Activated CD4-positive, alpha-beta T cell treated with anti-CD3 and anti-CD28 coated beads, Interleukin-2, Interleukin-6, amounts not matched to agents 100 ng/mL and 50 ng/mL, durations not matched to agents 16 hours and 8 hours (primary cell): ENCODE measurements around the gene ZNF747.
"Not testable (repeated sequence)": the region's sequence is repeated elsewhere in the genome, so short reads cannot be mapped to it uniquely, and the experiment has no call there.

Source experiments
- DNase-seq: peaks from one replicate; pipeline ENCODE4 v3.0.0-alpha.2; 2020

The ZNF747 gene

GRCh38 chr16:30532285-30533145 is 2.1 kb downstream of the ZNF747 start:
- no peak for DNase-seq

- DNase-seq, result no peak
These were observed 4.3 kb downstream of the ZNF747 start for GRCh38 chr16:30530163-30531037.

- no peak for DNase-seq
These were observed 5.7 kb downstream of the ZNF747 start for GRCh38 chr16:30528799-30529457.

GRCh38 chr16:30527635-30528178 is 7.0 kb downstream of the ZNF747 start:
- no peak for DNase-seq

GRCh38 chr16:30526823-30527634 is 7.6 kb downstream of the ZNF747 start:
- peak; percentile 98 for DNase-seq

GRCh38 chr16:30526137-30526822 is 8.4 kb downstream of the ZNF747 start, which contains the start of gene ZNF768:
Gene ZNF768 (minus strand): TSS chr16:30526566. CDS start chr16:30526413, 153 bp downstream.
- DNase-seq, result no peak

GRCh38 chr16:30525844-30526136 is 8.9 kb downstream of the ZNF747 start:
- DNase-seq, result no peak

GRCh38 chr16:30524575-30525568 is 9.8 kb downstream of the ZNF747 start:
- no peak for DNase-seq

- no peak for DNase-seq
These were observed 10.7 kb downstream of the ZNF747 start for GRCh38 chr16:30523768-30524574.

GRCh38 chr16:30522702-30523463 is 11.8 kb downstream of the ZNF747 start:
- not testable (repeated sequence) for DNase-seq

GRCh38 chr16:30521873-30522641 is 12.6 kb downstream of the ZNF747 start:
- DNase-seq, result no peak

- no peak for DNase-seq
These were observed 13.2 kb downstream of the ZNF747 start for GRCh38 chr16:30521476-30521872.

- DNase-seq, result no peak
These were observed 15.3 kb downstream of the ZNF747 start for GRCh38 chr16:30519120-30520049.

GRCh38 chr16:30518552-30518951 is 16.1 kb downstream of the ZNF747 start:
- no peak for DNase-seq

GRCh38 chr16:30515275-30515674 is 19.4 kb downstream of the ZNF747 start:
- no peak for DNase-seq

GRCh38 chr16:30511509-30511908 is 23.1 kb downstream of the ZNF747 start:
- DNase-seq, result no peak
